Measurements from ENCODE around the gene SAMD4B. TPM values are rescaled to one million over a fixed set of nuclear protein-coding genes. Genes with fewer than 3 reads are reported as not detected.
"Not testable (repeated sequence)": the region's sequence is repeated elsewhere in the genome, so short reads cannot be mapped to it uniquely, and the experiment has no call there.

The SAMD4B gene
- total RNA-seq, 1 donor from 2014 or later, result 21.8 TPM

DNA sequence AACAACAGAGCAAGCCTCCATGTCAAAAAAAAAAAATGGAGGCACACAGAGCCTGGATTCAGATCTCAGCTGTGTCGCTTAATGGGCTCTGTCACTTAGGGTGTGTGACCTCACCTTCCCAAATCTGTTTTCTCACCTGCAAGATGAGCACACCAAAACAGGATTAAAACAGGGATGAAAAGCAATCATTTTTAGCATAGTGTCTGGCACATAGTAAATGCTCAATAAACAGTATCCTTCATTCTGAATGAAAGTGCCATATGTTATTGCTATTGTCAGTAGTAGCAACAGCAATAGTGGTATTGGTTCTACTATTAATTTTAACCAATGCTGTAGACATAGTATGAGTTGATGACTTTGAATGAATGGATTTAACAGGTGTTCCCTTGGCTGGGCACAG, 23.3 kb downstream of the SAMD4B start:
- DNase-seq (ENCODE audit: low read depth in 2 of 2), result no peak

DNA sequence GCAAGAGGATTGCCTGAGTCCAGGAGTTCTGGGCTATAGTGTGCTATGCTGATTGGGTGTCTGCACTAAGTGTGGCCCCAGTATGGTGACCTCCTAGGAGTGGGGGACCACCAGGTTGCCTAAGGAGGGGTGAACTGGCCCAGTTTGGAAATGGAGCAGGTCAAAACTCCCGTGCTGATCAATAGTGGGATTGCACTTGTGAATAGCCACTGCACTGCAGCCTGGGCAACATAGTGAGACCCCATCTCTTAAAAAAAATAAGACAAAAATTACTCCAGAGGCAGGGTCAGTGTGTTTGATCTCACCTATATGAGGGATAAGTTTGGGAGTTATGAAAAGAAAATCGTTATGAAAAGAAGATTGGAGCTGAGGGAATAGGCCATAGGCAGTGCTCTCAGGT, 27.0 kb downstream of the SAMD4B start:
- no peak for DNase-seq (ENCODE audit: low read depth in 2 of 2)

DNA sequence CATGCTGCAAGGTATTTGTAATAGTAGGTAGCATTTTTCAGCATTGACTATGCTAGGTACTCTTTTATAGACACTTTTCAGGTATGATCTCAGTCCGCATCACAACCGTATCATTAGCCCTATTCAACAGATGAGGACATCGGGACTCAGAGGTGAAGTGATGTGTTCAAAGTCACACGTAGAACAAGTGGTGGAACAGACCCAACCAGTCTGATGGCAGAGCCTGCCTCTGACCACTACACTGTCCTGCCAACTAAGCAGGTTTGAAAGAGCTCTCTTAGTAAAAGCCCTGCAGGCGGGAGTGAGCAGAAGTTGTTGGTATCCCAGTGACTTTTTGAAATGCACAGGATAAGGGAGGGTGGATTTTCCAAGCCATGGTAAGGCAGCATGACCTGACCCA, 28.5 kb downstream of the SAMD4B start:
- DNase-seq (ENCODE audit: low read depth in 2 of 2), result no peak

DNA sequence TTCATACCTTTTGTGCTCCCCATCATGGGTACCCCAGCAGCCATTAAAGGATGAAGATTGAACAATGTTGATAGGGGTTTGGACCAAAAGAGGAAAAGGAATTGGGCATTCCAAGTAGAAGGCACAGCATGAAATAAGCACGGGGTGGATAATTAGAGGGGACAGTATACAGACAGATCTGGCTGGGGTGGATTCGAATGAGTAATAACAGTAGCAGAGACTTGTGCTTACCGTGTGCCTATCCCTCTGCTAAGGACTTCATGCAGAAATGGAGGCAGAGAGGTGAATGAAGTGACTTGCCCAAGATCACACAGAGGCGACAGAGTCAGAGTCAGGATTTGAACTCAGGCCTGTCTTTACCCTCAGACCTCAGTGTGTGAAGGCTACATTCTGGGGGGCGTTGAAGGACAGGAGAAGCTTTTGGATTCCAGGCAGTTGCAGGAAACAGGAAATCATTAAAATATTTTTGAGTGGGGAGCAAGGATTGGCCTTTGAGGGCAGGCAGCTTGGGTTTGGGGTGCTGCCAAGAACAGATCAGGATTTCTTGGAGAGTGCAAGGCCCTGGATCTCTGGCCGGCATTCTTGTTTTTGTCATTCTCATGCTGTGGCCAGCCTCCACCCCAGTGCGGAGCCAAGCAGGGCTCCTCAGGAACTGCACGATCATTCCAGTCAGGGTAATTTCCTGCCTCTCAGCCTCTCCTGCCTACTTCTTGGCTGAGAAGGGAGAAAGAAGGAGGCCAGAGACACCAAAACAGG, 30.0 kb downstream of the SAMD4B start:
- peak in 1 of 2 donors; percentile 87 for DNase-seq (ENCODE audit: low read depth in 2 of 2)

DNA sequence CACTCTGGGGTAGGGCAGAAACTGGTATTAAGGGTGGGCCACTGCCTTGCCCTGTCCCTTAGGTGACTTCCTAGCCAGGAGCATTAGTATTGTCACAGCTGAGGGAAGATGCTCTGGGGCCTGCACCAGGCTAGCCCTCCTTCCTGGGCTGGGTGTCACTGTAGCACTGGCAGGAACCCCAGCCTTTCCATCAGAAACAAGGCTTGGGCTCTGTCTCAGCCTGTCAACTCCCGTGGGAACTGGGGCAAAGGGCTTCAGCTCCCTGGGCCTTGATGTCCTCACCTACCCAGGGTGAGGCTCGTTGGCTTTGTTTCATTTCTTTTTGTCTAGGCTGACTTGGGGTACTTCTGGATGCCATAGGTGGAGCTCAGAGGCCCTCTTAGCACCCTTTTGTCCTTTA, 30.7 kb downstream of the SAMD4B start:
- peak in 1 of 2 donors; percentile 50 for DNase-seq (ENCODE audit: low read depth in 2 of 2)

DNA sequence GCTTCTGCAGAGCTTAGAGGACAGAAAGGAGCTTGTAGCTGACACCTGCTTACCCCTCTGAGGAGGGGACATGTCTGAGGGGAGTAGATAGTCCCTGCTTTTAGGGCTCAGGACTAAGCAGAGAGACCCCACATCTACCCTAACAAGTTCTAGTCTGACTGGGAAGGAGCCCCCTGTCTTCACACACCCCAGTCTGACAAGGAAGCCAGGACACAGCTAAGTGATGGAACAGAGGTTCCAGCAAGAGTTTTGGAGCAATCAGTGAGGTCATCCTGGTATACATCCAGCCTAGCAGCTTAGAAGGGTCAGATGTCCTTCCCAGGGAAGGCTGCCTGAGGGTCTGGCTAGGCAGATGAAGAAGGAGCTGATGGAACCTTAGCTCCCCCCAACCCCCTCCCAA, 33.7 kb downstream of the SAMD4B start:
- DNase-seq (ENCODE audit: low read depth in 2 of 2), result no peak

DNA sequence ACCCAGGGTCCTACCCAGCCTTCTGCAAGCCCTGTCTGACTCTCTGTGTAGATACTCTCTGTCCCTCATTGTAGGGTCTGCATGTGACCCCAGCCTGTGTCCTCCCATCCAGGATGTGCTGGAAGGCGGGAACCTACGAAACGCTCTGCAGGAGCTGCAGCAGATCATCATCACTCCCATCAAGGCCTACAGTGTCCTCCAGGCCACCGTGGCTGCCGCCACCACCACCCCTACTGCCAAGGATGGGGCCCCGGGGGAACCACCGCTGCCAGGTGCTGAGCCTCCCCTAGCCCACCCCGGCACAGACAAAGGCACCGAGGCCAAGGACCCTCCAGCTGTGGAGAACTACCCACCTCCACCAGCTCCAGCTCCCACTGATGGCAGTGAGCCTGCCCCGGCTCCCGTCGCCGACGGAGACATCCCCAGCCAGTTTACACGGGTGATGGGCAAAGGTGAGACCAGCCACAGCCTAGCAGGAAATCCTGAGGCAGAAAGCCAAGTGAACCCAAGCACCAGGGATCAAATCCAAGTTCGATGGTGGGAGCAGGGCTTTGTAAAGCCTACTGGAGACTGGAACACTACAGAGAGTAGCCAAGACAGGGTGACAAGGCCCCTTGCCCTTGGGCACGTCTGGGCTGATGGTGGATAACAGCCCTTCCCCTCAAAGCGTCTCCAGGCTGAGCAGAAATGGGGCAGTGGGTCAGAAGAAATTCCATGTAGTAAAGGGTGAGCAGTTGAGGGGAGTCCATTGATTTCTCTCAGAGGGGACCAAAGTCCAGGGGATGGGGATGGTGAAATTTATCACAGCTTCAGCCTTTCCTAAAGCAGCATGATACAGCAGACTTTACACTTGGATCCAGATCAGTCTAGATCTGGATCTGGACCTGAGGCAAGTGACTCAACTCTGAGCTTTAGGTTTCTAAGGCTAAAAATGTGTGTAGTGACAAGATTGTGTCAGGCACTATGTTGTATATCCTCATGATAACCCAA, 35.4 kb downstream of the SAMD4B start:
- no peak for DNase-seq (ENCODE audit: low read depth in 2 of 2)

DNA sequence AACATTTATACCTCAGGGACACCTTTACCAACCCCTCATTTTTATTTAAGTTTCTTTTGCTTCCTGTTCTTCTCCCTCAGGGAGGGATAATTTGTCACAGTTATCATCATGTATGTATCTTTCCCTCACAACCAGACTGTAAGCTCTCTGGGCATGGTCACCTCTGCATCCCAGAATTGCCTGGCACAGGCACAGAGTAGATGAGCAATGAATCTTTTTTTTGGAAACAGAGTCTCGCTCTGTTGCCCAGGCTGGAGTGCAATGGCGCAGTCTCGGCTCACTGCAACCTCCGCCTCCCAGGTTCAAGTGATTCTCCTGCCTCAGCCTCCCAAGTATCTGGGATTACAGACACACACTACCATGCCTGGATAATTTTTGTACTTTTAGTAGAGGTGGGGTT, 37.1 kb downstream of the SAMD4B start:
- DNase-seq (ENCODE audit: low read depth in 2 of 2), result not testable (repeated sequence)

DNA sequence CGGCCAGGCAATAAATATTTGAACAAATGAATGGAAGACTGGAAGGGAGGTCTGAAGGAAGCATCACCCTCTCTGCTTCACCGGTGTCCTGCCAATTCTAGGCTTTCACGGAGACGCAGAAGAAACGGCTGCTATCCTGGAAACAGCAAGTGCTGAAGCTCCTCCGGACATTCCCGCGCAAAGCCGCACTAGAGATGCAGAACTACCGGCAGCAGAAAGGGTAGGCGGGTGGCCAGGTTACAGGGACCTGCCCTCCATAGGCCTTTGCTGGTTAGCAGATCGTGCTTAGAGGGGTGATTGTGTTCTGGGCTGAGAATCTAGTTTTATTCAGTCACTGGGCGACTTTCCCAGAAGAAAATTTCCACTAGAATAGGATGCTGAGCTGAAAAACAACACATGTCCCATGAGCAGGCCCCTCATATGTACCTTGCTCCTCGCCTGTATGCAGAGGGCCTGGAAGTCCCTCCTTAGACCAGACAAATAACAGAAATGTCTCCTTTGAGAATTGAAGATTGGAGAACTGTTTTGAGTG, 37.7 kb downstream of the SAMD4B start:
- no peak for DNase-seq (ENCODE audit: low read depth in 2 of 2)

DNA sequence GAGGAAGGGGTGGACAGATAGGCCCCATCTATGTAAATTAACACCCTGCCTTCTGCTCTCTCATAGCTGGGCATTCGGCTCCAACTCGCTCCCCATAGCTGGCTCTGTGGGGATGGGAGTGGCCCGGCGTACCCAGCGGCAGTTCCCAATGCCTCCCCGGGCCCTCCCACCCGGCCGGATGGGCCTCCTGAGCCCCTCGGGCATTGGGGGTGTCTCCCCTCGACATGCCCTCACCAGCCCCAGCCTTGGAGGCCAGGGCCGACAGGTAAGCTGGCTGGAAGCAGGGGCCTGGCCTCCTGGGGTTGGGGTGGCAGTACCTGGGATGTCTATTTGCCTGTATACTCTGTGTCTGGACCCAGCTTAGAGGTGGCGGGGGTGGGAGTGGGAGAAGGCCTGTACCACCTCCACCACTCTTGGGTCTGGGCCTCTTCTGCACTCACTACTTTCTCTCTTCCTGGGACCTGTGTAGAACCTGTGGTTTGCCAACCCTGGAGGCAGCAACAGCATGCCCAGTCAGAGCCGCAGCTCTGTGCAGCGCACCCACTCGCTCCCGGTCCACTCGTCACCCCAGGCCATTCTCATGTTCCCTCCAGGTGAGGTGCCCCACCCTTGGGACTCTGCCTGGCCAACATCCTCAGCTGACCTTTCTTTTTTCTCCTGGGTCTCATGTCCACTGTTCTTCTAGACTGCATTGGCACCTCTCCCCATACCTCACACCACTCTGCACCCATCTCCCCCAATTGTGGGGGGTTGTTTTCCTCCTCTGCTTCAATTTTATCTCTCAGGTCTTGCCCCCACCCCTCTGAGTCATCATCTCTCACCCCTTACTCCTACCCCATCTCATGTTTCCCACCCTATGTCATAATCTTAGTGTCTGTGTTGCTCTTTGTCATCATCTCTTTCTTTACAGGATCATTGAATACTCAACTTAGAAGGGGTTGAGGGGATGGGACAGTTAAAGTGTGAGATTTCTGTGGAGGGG, 38.6 kb downstream of the SAMD4B start:
- no peak for DNase-seq (ENCODE audit: low read depth in 2 of 2)

DNA sequence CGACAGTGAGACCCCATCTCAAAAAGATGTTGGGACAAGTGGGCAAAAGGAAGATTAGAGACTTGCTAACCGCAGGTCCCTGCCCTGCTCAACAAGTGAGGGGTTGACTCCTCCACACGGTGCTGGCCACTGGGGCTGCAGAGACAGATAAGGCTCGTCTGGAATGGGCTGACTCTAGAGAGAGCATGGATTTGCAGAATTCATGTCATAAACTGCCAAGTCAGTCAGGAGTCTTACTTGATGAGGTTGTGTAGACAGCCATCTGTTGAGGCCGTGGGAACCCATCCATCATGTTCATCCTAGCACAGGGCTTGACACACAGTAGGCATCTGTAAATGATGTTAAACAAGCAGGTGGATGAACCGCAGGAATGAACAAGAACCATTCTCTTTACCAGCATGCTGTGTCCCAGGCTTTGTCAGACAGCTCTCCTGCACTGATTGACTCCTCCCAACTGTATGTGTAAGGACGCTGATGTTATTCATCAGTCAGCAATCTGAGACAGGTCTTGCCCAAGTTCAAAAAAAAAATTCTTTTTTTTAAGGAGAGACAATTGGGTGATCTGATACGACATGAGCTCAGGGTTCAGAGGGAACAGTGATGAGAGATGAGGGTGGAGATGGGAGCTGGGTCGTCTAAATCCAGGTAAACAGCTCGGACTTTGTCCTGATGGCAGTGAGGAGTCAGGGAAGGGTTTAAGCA, 39.8 kb downstream of the SAMD4B start:
- DNase-seq (ENCODE audit: low read depth in 2 of 2), result no peak

DNA sequence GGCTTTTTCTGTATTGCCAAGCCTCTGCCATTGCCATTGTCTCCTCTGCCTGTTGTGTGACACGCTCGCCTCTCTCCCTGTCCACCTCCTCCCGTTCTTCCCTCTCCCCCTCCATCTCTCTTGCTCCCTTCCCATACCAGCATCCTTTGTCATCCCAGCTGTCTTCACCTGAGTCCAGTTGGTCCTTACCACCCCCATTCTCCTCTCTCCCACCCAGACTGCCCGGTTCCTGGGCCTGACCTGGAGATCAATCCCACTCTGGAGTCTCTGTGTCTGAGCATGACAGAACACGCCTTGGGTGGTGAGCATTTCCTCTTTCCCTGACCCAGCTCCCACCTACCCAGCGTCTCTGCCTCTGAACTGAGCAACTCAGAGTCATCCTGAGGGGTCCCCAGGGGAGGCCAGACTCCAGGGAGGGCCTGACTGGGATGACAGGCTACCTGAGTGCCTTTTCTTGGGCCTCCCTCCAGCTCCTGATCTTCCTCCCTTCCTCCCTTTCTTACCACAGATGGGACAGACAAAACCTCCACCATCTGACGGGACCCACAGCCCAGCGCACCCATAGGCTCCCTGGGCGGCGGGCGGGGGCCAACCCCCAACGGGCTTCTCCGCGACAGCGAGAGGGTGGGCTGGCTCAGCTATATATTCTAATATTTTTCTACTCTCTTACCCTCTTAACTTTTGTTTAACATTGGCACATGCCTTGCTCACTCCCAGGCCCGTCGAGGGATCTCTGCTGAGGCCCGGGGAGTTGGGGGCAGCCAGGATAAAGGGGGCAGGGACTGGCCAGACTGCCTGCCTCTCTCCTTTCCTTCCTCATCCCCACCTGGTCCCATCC, 41.0 kb downstream of the SAMD4B start:
- DNase-seq (ENCODE audit: low read depth in 2 of 2), result no peak

DNA sequence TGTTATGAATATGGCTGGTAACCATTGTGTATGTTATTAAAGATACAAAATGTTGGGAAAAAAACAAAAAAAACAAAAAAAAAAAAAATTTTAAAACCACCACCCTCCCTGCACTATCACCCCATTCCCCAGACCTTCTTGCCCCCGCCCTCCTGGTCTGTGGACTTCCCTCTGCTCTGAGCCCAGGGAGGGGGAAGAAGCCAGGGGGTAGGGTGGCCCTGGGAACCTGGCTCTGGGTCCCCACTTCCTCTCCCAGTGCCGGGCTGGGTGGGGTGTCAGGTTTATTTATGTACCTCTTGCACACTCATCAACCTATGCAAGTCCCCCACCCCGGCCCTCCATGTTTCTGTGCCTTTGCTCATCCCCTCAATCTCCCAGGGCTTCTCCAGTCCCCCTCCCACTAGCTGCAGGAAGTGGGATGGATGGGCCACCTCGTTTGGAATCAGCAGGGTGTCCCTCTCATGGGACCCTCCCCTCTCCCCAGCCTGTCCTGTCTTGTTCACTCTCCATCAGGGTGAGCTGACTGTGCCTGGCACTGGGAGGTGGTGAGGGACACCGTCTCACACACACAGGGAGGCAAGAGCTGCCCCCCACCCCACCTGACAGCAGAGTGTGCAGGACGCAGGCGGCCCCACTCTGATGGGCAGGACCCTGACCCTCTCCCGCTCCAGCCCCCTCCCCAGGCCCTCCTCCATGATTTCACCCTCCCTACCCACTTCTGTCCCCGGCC, 42.8 kb downstream of the SAMD4B start:
- DNase-seq (ENCODE audit: low read depth in 2 of 2), result no peak

DNA sequence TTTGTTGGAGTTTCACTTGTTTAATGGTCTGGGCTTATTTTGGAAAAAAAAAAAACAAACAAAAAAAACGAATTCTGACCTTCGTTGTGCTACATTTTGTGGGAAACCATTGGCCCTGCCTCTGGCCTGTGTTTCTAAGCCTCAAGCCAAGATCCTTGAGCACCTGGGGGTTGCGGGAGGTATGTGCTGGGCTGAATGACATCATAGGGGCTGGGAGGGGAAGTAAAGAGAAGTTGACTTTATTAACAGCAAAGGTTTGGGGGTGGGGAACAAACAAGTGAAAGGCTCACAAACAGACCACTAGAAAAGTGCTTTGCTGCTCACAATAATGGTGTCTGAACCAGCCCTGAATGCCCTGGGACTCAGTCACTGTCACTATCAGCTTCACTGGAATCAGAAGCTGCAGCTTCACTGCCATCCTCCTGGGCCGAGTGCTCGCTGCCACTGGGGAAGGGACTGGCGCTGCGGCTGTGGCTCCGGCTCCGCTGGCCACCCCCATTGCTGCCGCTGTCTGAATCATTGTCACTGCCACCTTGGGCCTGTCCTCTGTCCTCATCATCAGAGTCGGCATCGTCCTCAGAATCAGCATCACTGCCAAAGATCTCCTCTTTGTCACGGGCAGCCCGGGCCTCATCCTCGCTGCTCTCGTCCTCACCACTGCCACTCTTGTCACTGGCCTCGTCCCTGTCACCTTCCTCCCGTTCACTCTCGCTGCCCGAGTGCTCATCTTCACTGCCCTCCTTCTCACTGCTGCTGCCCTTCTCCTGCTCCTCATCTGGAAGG, 43.6 kb downstream of the SAMD4B start:
- DNase-seq (ENCODE audit: low read depth in 2 of 2), result no peak

DNA sequence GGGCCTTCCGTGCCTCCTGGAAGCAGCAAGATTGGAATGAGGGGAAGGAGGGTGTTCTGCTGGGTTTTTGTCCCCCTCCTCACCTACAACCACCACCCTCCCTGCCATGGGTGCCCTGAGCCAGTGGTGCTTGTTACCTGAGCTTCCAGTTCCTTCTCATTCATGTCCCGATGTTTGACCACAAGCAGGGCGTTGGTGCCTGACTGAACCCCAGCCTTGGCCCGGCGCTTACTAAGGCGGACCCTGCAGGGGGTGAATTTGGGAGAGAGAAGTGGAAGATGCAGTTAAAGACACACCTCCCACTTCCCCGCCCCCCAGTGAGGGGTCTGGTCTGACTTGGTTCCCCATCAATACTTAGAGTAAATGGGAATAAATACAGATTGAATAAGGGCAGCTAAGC, 44.3 kb downstream of the SAMD4B start:
- no peak for DNase-seq (ENCODE audit: low read depth in 2 of 2)

DNA sequence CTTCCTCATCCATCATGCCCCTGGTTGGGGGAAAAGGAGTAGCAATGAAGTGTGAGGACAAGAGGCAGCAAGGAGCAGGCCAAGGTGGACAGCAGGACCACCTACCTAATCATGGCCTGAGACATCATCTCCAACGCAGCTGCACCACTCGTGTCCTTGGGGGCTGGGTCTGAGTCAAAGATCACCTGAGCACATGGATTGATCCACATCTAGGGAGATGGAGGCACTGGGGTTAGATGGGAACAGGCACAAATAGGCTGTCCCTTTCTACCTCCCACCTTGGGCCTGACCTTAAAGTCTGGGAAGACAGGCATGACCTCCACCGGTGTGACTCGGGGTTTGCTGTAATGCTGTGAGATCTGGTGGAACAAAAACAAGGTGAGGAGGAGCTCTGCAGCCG, 46.4 kb downstream of the SAMD4B start:
- no peak for DNase-seq (ENCODE audit: low read depth in 2 of 2)

DNA sequence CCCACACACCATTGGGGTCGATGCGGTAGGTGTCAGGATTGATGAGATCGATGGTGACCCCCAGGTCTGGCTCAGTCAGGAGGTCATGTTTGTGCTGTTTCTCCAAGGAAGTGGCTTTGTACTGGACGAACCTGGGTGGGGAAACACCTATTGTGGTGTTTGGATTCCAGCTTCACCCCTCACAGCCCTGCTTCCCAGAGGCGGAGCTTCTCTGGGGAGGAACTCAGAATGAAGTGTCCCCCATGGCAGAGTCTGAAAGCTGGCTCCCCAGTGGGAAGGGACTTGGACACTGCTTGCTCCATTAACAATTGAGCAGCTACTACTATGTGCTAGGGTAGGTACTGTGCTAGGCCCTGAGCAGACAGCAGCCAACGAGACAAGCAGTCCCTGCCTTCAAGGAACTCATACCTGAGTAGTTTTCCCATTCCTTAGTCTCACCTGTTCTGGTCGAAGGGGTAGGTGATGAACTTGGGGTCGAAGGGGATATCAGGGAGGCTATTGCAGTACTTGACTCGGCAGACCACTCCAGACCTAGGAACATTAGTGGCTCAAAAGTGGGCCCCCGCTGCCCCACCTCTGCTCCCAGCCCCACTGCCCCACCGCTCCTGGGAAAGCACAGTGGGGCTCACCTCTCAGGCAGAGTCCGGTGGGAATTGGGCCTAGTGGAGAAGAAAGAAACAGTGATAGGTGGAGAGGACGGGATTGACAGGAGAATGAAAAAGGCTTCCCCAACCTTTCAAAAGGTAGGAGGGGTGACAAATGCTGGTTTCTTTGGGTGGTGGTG, 47.6 kb downstream of the SAMD4B start:
- DNase-seq (ENCODE audit: low read depth in 2 of 2), result no peak

DNA sequence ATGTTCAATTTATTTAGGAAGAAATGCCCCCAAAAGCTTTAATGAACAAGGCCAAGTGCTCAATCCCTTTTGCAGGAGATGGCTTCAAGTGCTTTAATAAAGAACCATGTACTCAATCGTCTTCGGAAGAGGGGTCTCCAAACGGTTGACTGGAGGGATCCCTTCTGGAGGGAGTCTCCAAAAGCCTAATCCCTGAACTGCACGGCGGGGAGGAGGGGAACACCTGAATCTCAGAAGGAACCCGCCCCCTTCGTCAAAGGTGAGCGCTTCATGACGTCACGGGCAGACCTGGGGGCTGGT, 48.2 kb downstream of the SAMD4B start:
- no peak for DNase-seq (ENCODE audit: low read depth in 2 of 2)
